Smooth muscle cell (in vitro differentiated cells): ENCODE data around the gene NUDT1. TPM values are rescaled to one million over a fixed set of nuclear protein-coding genes. Genes with fewer than 3 reads are reported as not detected.

Experiments
- DNase-seq: peaks from one replicate; lab custom pipeline; 2025; ENCODE audit not compliant: unreplicated experiment; lab: John Stamatoyannopoulos, UW
- H2AFZ ChIP-seq: fragments of 200-600 bp; sonication (generic); 2 replicates; pipeline ENCODE4 v1.6.0; 2016; ENCODE audit warnings: antibody characterized with exemption, low read depth, mild to moderate bottlenecking
- H3F3A ChIP-seq: fragments of 200-600 bp; sonication (generic); 2 replicates; pipeline ENCODE4 v1.6.0; 2017; ENCODE audit warnings: antibody characterized with exemption, low read depth
- H3K27ac ChIP-seq: fragments of 200-600 bp; sonication (generic); 2 replicates; pipeline ENCODE4 v1.5.1; 2016; ENCODE audit warnings: low read depth, mild to moderate bottlenecking
- H3K27me3 ChIP-seq: fragments of 200-600 bp; sonication (generic); 2 replicates; pipeline ENCODE4 v1.6.1; 2016; ENCODE audit warnings: low read depth, mild to moderate bottlenecking
- H3K36me3 ChIP-seq: fragments of 200-600 bp; sonication (generic); 2 replicates; pipeline ENCODE4 v1.5.1; 2016; ENCODE audit warnings: low read depth
- H3K4me1 ChIP-seq: fragments of 200-600 bp; sonication (generic); 2 replicates; pipeline ENCODE4 v1.5.1; 2016; ENCODE audit warnings: low read depth
- H3K4me2 ChIP-seq: fragments of 200-600 bp; sonication (generic); 2 replicates; pipeline ENCODE4 v1.6.0; 2016; ENCODE audit warnings: mild to moderate bottlenecking
- H3K4me3 ChIP-seq: fragments of 200-600 bp; sonication (generic); 2 replicates; pipeline ENCODE4 v1.5.1; 2016; ENCODE audit warnings: mild to moderate bottlenecking
- H3K79me2 ChIP-seq: fragments of 200-600 bp; sonication (generic); 2 replicates; pipeline ENCODE4 v1.6.0; 2016; ENCODE audit warnings: low read depth, mild to moderate bottlenecking
- H3K9ac ChIP-seq: fragments of 200-600 bp; sonication (generic); 2 replicates; pipeline ENCODE4 v1.6.0; 2016; ENCODE audit warnings: low read depth
- H3K9me3 ChIP-seq: fragments of 200-600 bp; sonication (generic); replicated peaks from 2 replicates; pipeline ENCODE4 v1.5.1; 2016; ENCODE audit warnings: low read depth
- H4K20me1 ChIP-seq: fragments of 200-600 bp; sonication (generic); 2 replicates; pipeline ENCODE4 v1.6.0; 2016; ENCODE audit warnings: low read depth
- CTCF ChIP-seq: fragments of 200-600 bp; sonication (generic); IDR thresholded peaks from 2 replicates; pipeline ENCODE4 v1.5.1; 2017; ENCODE audit warnings: borderline replicate concordance, mild to moderate bottlenecking, antibody characterized with exemption; ENCODE audit not compliant: insufficient read depth, poor library complexity, severe bottlenecking
- WGBS: methylation state at CpG from one replicate; pipeline ENCODE4 v1.1.7; 2016; ENCODE audit warnings: low lambda C conversion rate; 5-methylcytosine and 5-hydroxymethylcytosine counted together
- polyA plus RNA-seq: library from polyadenylated mRNA; unstranded; fragments of >200 nt; fragmentation: Nextera tagmentation; extraction: Ambion mirVana; gene quantifications from 2 replicates; pipeline ENCODE4 v1.2.1, GENCODE V29; 2016
- total RNA-seq: library from RNA; depleted of rRNA; stranded (reverse); fragments of >200 nt; gene quantifications from 2 replicates; pipeline ENCODE4 v1.2.3, GENCODE V29; 2014

NUDT1 gene
- total and polyA plus RNA-seq, 2 experiments from 2014 or later, result 20.7 to 46.0 TPM

- Histone ChIP-seq H3K9ac (no peak overlapping the region), H3K9me3 (no peaks in the 10 kb centered on the region), H2AFZ (no peak overlapping the region), H3K27ac (no peak overlapping the region), H3K4me3 (no peak overlapping the region), H3F3A (no peaks in the 10 kb centered on the region), H4K20me1 (peaks cover 13% of the 10 kb centered on the region), H3K27me3 (no peaks in the 10 kb centered on the region), H3K36me3 (peaks cover 3% of the 10 kb centered on the region), H3K79me2 (no peaks in the 10 kb centered on the region), H3K4me1 (no peaks in the 10 kb centered on the region), H3K4me2 (no peak overlapping the region)
- 99% methylated on average over 15 of the region's 17 CpGs for WGBS
- no peak for DNase-seq
- TF ChIP-seq CTCF, result no peak
Observed at GRCh38 chr7:2215851-2216250, 26.2 kb upstream of the NUDT1 start.

GRCh38 chr7:2217206-2217605, 24.8 kb upstream of the NUDT1 start:
- Histone ChIP-seq H3K79me2 (no peaks in the 10 kb centered on the region), H3F3A (no peaks in the 10 kb centered on the region), H4K20me1 (peaks cover 14% of the 10 kb centered on the region), H3K9me3 (no peaks in the 10 kb centered on the region), H3K27ac (no peak overlapping the region), H3K27me3 (no peaks in the 10 kb centered on the region), H3K9ac (no peak overlapping the region), H3K4me1 (no peaks in the 10 kb centered on the region), H2AFZ (no peak overlapping the region), H3K4me3 (no peak overlapping the region), H3K36me3 (peaks cover 3% of the 10 kb centered on the region), H3K4me2 (no peak overlapping the region)
- no peak for DNase-seq
- TF ChIP-seq CTCF, result no peak
- WGBS, result 88% methylated on average over 10 of the region's 10 CpGs

- no peaks in the 10 kb centered on the region for H3K4me1 ChIP-seq
- no peak for DNase-seq
- no peak overlapping the region for H3K4me2 ChIP-seq
- H3K4me3 ChIP-seq, result no peak overlapping the region
- H3K79me2 ChIP-seq, result no peaks in the 10 kb centered on the region
- H3K27ac ChIP-seq, result no peak overlapping the region
- no peaks in the 10 kb centered on the region for H3K27me3 ChIP-seq
- H2AFZ ChIP-seq, result no peak overlapping the region
- no peak for TF ChIP-seq CTCF
- H3K36me3 ChIP-seq, result peaks cover 3% of the 10 kb centered on the region
- H4K20me1 ChIP-seq, result peaks cover 18% of the 10 kb centered on the region
- H3F3A ChIP-seq, result no peaks in the 10 kb centered on the region
- H3K9me3 ChIP-seq, result no peaks in the 10 kb centered on the region
- WGBS, result 91% methylated on average over 19 of the region's 19 CpGs
- H3K9ac ChIP-seq, result no peak overlapping the region
Observed at GRCh38 chr7:2217716-2218443, 24.1 kb upstream of the NUDT1 start.

GRCh38 chr7:2218444-2218785, 23.6 kb upstream of the NUDT1 start:
- Histone ChIP-seq H3K4me2 (no peak overlapping the region), H3K9me3 (no peaks in the 10 kb centered on the region), H3K27ac (no peak overlapping the region), H3K79me2 (no peaks in the 10 kb centered on the region), H3K4me1 (no peaks in the 10 kb centered on the region), H3F3A (no peaks in the 10 kb centered on the region), H3K9ac (no peak overlapping the region), H3K4me3 (no peak overlapping the region), H3K36me3 (peaks cover 3% of the 10 kb centered on the region), H4K20me1 (peaks cover 18% of the 10 kb centered on the region), H2AFZ (no peak overlapping the region), H3K27me3 (no peaks in the 10 kb centered on the region)
- no peak for TF ChIP-seq CTCF
- 91% methylated on average over 9 of the region's 9 CpGs for WGBS
- DNase-seq, result no peak
